Measurements from ENCODE around the gene LIMK1. TPM values are rescaled to one million over a fixed set of nuclear protein-coding genes. Genes with fewer than 3 reads are reported as not detected.

Gene LIMK1
- total RNA-seq, 6 experiments from 2014 or later: 57.8 to 75.6 (median 67.2) TPM

- no peak overlapping the region for H3K27ac Mint-ChIP-seq
- H3K9me3 Mint-ChIP-seq: no peaks in the 10 kb centered on the region
- DNase-seq: no peak
- peaks cover 28% of the 10 kb centered on the region for H3K4me1 Mint-ChIP-seq (ENCODE audit: low read depth)
- no peak for TF ChIP-seq CTCF (IDR thresholded peaks at IDR 0.05)
- H3K27me3 Mint-ChIP-seq (ENCODE audit: insufficient read depth): peaks cover 3% of the 10 kb centered on the region; the same call in 1 of the 2 replicates
- H3K4me3 Mint-ChIP-seq: peak overlapping the region; percentile 74; the same call in 1 of the 2 replicates
- peaks cover 11% of the 10 kb centered on the region for H3K36me3 Mint-ChIP-seq (ENCODE audit: low read depth)
Measured at GRCh38 chr7:74082770-74083116, 861 bp upstream of the LIMK1 start.

- DNase-seq: peak; percentile 55
- Mint-ChIP-seq H3K27ac (peak overlapping the region; percentile 88), H3K36me3 (ENCODE audit: low read depth) (peaks cover 22% of the 10 kb centered on the region)
Measured at GRCh38 chr7:74083928-74084721, 521 bp downstream of the LIMK1 start.

GRCh38 chr7:74084722-74085578 is 1.3 kb downstream of the LIMK1 start:
- DNase-seq: no peak
- H3K27ac Mint-ChIP-seq: peak overlapping the region; percentile 88
- H3K4me1 Mint-ChIP-seq (ENCODE audit: low read depth): peaks cover 11% of the 10 kb centered on the region
- no peaks in the 10 kb centered on the region for H3K9me3 Mint-ChIP-seq
- no peak for TF ChIP-seq CTCF (IDR thresholded peaks at IDR 0.05)
- peak overlapping the region; percentile 92 for H3K4me3 Mint-ChIP-seq
- H3K27me3 Mint-ChIP-seq (ENCODE audit: insufficient read depth): no peaks in the 10 kb centered on the region; the same call in 1 of the 2 replicates
- peaks cover 30% of the 10 kb centered on the region for H3K36me3 Mint-ChIP-seq (ENCODE audit: low read depth)

More at GRCh38 chr7:74083928-74084721, 521 bp downstream of the LIMK1 start:
- peaks cover 19% of the 10 kb centered on the region for H3K4me1 Mint-ChIP-seq (ENCODE audit: low read depth)
- TF ChIP-seq CTCF (IDR thresholded peaks at IDR 0.05): no peak
- peak overlapping the region; percentile 92 for H3K4me3 Mint-ChIP-seq
- H3K27me3 Mint-ChIP-seq (ENCODE audit: insufficient read depth): peaks cover under 1% of the 10 kb centered on the region; the same call in 1 of the 2 replicates
- no peaks in the 10 kb centered on the region for H3K9me3 Mint-ChIP-seq

- H3K4me3 Mint-ChIP-seq: no peak overlapping the region
- H3K9me3 Mint-ChIP-seq: no peaks in the 10 kb centered on the region
- H3K4me1 Mint-ChIP-seq (ENCODE audit: low read depth): peaks cover 16% of the 10 kb centered on the region; the same call in 1 of the 2 replicates
- no peak overlapping the region for H3K27ac Mint-ChIP-seq
- no peak for DNase-seq
- no peak for TF ChIP-seq CTCF (IDR thresholded peaks at IDR 0.05)
- H3K27me3 Mint-ChIP-seq (ENCODE audit: insufficient read depth): no peaks in the 10 kb centered on the region; the same call in 1 of the 2 replicates
- H3K36me3 Mint-ChIP-seq (ENCODE audit: low read depth): peaks cover 30% of the 10 kb centered on the region
Measured at GRCh38 chr7:74087791-74088453, 4.3 kb downstream of the LIMK1 start.

DNA sequence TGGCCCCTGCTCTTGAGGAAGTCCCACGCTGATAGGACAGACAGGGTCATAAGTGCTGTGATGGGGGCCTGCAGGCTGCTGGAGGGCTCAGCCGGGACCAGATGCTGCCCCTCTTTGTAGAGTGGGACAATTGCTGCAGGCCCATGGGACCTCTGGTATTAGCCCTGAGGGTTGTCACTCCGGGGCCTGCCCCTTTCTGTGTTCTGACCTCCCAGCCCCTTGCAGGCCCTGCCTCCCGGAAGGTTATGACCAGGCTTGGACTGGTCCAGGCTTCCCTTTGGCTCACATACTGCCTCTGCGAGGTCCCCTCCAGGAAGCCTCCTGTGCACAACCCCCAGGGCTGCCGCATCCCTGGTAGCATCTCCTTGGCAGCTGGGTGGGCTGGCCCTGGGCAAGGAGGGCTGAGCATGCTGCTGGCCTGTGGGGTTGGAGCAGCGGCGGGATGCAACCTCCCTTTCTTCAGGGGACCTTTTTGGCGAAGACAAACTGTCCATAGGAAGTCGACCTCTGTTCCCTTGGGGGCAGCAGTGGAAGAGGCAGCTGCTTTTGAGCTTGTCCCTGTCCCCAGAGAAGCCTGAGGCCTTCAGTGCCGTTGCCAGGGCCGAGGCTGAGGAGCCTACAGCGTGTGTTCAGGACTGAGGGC is 8.8 kb downstream of the LIMK1 start:
- H3K27ac Mint-ChIP-seq: peak overlapping the region; percentile 49
- H3K9me3 Mint-ChIP-seq: peaks cover 16% of the 10 kb centered on the region
- peaks cover 19% of the 10 kb centered on the region for H3K36me3 Mint-ChIP-seq (ENCODE audit: low read depth)
- TF ChIP-seq CTCF (IDR thresholded peaks at IDR 0.05): no peak
- DNase-seq: no peak
- no peak overlapping the region for H3K4me3 Mint-ChIP-seq
- peaks cover 2% of the 10 kb centered on the region; the same call in 1 of the 2 replicates for H3K27me3 Mint-ChIP-seq (ENCODE audit: insufficient read depth)
- peaks cover 19% of the 10 kb centered on the region for H3K4me1 Mint-ChIP-seq (ENCODE audit: low read depth)

All from HFFc6 (cell line).